Midbrain (tissue), 1 donor: ENCODE data around the gene BRK1.
"Not testable (repeated sequence)": the region's sequence is repeated elsewhere in the genome, so short reads cannot be mapped to it uniquely, and the experiment has no call there.

Experiments
- DNase-seq: peaks from one replicate; lab custom pipeline; 2025; lab: John Stamatoyannopoulos, UW

Gene BRK1

DNA sequence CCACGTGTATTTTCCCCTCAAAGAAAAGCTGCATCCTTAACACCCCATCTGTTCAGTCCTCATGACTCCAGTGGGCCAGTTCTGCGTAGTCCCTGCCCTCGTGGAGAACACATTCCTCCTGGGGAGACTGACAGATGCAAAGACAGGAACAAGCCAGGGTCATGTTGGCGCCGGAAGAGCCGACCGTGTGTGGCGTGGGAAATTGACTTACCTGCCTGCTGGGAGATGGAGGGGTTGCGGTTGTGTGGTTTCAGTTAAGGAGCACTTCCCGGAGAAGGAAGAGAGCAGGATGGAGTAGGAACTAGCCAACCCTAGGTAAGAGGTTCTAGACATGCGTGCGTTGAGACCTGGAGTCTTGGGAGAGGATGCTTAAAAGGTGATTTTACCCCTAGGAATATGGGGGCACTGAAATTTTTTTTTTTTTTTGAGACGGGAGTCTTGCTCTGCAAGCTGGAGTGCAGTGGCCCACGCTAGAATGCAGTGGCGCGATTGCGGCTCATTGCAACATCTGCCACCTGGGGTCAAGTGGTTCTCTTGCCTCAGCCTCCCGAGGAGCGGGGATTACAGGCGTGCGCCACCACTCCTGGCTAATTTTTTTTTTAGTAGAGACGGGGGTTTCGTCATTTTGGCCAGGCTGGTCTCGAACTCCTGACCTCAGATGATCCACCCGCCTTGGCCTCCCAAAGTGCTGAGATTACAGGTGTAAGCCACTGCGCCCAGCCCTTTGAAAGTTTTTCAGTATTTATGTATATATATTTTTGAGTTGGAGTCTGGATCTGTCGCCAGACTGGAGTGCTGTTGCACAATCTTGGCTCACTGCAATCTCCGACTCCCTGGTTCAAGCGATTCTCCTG, 27.5 kb downstream of the BRK1 start:
- DNase-seq, result no peak

DNA sequence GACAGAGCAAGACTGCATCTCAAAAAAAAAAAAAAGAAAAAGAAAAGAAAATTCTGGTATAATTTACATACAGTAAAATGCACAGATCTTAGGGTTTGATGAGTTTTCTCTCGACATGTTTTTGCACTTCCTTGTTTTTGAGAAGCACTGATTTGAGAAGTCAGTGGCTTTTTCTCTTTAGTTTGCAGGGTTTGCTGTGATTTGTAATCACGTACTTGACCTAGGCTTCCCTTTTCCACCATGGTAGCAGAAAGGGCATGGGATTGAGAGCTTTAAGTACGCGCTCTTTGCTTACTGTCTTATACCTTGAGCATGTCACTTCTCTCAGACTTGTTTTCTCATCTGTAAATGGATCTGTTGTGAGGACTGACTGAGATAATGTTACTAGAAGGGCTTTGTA, 30.2 kb downstream of the BRK1 start:
- no peak for DNase-seq

DNA sequence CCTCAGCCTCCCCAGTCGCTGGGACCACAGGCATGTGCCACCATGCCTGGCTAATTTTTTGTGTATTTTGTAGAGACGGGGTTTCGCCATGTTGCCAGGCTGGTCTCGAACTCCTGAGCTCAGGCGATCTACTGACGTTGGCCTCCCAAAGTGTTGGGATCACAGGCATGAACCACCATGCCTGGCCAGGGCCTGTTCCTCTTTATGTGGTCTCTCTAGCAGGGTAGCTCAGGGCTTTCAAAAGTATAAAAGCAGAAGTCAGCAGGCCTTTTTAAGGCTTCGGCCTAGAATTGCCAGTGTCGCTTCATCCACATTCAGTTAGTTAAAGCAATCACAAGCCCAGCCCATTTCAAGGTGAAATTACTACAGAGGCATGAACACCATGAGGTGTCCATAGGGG, 33.8 kb downstream of the BRK1 start:
- DNase-seq, result no peak

DNA sequence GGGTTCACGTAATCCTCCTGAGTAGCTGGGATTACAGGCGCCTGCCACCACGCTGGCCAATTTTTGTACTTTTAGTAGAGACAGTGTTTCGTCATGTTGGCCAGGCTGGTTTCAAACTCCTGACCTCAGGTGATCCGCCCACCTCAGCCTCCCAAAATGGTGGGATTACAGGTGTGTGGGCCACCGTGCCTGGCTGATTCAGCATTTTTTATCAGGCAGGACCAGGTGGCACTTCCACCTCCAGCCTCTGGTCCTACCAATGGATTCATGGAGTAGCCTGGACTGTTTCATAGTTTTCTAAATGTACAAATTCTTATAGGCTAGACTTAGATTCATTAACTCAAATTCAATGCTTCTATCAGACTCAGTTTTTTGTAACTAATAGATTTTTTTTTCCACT, 35.5 kb downstream of the BRK1 start:
- DNase-seq, result no peak

DNA sequence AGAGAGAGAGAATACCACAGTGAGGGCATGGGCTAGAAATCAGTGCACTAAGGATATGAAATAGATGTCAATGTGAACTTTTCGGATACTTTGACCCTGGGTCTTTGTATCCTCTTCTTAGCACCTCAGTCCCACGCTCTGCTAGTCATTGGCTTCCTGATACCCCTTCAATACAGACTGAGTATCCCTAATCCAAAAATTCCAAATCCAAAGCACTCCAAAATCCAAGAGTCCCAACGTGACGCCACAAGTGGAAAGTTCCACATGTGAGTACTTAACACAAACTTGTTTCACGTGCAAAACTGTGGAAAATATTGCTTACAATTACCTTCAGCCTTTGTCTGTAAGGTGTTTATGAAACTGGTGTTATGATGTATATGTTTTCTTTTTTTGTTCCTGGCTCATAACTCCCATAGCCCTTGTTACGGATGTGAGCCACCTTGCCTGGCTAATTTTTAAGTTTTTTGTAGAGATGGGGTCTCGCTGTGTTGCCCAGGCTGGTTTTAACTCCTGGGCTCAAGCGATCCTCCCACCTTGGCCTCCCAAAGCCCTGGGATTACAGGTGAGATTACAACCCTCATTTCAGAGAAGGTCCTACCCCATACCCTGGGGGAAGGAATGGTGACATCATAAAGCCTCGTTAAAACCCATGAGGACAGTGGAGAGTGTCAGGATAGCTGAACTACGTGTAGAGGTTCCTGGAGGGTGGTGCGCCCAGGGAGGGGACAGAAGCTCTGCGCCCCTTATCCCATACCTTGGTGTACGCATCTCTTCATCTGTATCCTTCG, 39.1 kb downstream of the BRK1 start:
- no peak for DNase-seq

DNA sequence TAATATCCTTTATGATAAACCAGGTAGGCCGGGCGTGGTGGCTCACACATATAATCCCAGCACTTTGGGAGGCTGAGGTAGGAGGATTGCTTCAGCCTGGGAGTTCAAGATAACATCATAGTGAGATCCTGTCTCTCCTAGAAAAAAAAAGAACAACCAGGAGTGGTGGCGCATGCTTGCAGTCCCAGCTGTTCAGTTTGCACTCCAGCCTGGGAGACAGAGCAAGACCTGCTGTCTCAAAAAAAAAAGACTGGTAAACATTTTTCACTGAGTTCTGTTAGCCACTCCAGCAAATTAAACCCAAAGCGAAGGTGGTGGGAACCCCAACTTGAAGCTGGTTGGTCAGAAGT, 39.6 kb downstream of the BRK1 start:
- DNase-seq, result no peak

DNA sequence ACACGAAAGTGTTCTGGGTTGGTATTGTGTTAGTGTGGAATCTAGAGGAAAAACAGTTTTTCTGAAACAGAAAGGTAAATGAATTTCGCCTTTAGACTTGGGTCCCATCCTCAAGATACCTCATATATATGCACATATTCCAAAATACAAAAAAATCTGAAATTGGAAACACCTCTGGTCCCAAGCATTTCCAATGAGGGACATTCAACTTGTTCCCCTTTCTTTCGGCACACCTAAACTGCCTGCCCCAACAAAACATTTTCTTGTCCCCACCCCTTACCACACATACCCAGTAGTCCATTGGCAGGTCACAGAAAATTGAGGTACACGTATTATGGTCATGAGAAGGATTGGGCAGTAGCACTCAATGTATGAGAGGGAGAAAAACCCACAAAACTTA, 40.2 kb downstream of the BRK1 start:
- DNase-seq, result no peak

DNA sequence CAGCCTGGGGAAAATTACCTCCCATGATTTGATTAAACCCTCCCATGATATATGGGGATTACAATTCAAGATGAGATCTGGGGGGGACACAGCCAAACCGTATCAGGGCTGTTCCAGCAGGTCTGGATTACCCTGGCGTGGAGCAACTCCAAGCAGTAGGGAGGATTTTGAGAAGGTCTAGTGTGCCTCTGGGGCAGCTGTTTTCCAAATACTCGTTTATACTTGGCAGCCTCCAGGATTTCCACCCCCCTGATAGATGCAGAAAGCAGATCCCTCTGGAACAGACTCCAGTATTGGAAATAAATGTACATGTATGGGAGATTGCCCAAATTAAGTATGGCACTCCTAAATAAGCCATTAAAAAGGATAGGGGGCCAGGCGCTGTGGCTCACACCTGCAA, 41.6 kb downstream of the BRK1 start:
- no peak for DNase-seq

DNA sequence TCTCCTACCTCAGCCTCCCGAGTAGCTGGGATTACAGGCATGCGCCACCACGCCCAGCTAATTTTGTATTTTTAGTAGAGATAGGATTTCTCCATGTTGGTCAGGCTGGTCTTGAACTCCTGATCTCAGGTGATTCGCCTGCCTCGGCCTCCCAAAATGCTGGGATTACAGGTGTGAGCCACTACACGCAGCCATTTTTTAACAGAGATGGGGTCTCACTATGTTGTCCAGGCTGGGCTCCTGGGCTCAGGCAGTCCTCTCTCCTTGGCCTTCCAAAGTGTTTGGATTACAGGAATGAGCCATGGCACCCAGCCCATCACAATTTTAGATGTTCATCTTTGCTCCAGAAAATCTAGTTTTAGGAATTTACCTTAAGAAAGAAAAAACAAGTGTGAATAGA, 43.1 kb downstream of the BRK1 start:
- not testable (repeated sequence) for DNase-seq

DNA sequence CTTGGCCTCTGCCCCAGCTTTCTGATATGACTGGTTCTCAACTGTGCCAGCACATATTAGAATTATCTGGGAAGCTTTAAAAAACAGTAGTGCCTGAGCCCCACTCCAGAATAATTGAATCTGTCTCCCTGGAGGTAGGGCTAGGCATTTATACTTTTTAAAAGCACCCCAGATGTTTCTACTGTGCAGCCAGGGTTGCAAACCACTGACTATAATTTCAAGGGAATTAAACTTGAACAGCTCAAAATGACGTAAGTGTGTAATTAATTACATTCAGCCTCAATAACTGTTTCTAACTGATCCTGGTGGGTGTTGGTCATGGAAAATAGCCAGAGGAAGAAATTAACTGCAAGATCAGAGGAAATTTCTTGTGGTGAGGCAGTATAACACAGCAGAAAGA, 44.9 kb downstream of the BRK1 start:
- DNase-seq, result no peak

DNA sequence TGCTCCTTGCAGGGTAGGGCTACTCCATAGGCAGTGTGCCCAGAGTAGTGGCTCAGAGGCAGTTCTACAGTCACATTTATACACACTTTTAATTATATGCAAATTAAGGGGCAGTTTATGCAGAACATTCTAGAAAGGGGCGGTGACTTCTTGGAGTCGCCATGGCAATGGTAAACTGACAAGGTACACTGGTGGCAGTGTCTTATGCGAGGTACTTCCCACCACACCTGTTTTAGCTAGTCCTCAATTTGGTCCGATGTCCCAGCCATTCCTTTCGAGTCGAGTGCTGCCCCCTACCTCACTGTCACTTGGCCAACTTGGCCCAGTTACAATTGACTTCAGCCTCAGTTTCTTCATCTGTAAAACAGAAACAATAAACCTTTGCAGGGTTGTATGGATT, 45.5 kb downstream of the BRK1 start:
- DNase-seq, result no peak

DNA sequence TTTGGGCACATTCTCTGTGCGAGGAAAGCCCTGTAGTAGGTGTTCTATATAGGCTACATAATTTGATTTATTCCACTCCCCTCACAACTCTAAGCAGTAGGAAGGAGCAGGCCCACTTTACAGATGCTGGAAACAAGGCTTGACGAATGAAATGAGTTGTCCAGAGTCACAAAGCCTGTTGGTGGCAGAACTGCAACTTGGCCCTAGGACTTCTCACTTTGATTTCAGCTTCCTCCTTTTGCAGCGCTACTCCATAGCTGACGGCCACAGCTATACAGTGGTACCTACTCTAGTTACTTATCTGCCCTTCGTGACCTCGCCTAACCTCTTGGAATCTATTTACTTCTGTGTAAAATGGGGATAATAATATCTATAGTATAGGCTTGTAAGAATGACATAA, 46.7 kb downstream of the BRK1 start:
- DNase-seq, result no peak

DNA sequence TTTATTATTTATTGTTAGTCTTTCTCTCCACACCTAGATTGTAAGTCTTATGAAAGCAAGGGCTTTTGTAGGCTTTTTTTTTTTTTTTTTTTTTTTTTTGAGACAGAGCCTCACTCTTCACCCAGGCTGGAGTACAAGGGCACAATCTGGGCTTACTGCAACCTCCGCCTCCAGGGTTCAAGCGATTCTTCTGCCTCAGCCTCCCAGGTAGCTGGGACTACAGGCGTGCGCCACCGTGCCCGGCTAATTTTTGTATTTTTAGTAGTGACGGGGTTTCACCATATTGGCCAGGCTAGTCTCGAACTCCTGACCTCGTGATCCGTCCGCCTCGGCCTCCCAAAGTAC, 48.7 kb downstream of the BRK1 start:
- not testable (repeated sequence) for DNase-seq

DNA sequence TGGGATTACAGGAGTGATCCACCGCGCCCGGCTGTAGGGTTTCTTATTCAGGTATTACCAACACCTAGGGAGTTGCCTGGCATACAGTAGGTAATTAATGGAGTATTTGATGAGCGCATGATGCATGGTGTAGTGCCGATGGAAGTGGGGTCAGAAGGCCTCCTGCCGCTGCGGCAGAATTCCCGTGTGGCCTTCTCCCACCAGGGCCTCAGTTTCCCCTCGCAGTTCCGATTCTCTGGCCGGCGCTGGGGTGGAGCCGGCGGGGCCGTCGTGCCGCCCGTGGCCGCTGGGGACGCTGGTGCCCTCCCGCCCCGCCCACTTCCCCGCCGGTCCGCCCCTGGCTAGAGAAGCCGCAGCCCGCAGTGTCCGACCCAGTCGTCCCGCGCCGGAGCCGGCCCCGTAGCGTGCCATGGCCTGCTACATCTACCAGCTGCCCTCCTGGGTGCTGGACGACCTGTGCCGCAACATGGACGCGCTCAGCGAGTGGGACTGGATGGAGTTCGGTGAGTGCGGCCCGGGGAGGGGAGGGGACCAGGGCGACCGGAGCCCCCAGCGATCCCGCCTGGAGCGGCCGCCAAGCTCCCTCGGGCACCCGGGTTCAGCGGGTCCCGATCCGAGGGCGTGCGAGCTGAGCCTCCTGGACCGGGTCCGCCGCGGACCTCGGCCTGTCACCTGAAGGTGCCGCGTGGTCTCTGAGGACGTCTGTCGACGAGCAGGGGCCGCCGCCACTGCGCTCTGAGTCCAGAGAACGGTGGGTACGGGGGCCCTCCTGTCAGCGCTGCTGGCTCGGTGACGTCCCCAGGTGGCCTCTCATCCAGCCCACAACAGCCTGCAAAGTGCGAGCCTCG, 49.3 kb downstream of the BRK1 start, which contains the start of gene IRAK2:
Gene IRAK2 (plus strand): TSS at position 374 of the 848 bp plus-strand sequence. CDS start 36 bp downstream, at position 410.
- peak; percentile 60 for DNase-seq

DNA sequence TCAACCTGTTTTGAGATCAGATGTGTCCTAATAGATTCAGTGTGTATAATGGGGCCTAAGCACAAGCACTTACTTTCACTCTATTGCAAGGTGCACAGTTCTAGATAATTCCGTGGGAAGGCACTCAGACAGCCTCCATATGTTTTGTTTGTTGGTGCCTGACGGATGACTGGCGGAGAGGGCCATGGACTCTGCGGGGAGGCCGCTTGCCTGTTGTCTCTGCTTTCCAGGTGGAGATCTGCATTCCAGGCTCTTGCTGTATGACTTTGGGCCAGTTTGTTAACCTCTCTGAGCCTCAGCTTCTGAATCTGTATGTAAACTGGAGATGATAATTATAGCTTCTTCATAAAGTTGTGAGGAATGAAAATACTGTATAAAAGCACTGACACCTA, 50.7 kb downstream of the BRK1 start:
- no peak for DNase-seq

DNA sequence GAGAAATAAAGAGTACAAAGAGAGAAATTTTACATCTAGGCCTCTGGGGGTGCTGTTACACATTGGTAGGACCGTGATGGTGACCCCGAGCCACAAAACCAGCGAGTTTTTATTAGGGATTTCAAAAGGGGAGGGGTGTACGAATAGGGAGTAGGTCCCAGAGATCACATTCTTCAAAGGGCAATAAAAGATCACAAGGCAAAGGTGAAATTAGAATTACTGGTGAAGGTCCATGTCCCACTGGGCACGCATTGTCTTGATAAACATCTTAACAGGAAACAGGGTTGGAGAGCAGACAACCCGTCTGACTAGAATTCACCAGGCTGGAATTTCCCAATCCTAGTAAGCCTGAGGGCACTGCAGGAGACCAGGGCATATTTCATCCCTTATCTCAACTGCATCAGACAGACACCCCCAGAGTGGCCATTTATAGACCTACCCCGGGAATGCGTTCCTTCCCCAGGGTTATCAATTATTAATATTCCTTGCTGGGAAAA, 53.6 kb downstream of the BRK1 start:
- DNase-seq, result no peak

DNA sequence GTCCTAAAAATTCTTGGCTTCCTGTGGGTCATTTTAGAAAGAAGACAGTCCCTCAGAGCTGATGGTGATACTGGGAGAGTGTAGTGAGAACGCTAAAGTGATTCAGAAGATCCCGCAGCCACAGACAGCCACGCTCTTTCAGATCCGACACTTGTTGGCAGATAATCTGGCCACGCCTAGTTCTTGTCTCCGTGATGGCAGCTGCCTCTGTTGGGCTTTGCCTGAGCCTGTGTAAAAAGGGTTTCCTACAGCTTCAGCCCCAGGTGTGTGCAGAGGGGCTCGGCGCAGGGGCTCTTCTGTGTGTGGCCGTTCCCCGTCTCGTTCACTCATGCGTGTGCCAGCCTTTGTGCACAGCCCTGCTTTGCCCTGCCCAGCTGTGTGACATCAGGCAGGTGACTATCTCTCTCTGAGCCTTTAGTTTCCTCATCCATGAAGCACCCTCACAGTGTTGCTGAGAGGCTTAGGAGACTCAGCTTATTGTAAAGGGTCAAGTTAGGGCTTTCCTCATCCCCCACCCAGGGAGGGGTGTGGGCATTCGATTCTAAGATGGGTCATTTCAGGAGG, 55.5 kb downstream of the BRK1 start:
- no peak for DNase-seq

DNA sequence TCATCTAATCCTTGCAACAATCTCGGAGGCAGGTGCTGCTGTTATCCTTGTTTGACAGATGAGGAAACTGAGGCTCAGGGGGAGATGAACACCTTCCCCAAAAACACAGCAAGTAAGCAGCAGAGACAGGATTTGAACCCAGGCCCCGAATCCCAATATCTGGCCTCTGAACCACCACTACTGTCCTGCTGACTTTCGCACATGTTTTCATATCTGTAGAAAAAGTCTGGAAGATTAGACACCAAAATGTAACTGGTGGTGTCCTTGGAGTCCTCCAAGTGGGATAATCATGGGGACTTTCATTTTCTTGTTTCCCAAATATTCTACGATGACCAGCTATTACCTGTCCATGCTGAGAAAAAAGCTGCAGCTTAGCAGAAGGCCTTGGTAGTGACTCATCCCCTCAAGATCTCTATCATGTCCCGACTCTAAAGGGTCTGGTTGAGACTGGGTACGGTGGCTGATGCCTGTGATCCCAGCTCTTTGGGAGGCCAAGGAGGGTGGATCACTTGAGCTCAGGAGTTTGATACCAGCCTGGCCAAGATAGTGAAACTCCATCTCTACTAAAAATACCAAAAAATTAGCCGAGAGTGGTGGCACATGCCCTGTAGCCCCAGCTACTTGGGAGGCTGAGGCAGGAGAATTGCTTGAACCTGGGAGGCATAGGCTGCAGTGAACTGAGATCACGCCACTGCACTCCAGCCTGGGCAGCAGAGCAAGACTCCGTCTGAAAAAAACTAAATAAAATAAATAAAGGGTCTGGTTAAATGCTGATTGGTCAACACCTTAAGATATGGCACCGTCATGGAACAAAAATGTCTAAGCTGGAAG, 57.8 kb downstream of the BRK1 start:
- DNase-seq, result no peak

DNA sequence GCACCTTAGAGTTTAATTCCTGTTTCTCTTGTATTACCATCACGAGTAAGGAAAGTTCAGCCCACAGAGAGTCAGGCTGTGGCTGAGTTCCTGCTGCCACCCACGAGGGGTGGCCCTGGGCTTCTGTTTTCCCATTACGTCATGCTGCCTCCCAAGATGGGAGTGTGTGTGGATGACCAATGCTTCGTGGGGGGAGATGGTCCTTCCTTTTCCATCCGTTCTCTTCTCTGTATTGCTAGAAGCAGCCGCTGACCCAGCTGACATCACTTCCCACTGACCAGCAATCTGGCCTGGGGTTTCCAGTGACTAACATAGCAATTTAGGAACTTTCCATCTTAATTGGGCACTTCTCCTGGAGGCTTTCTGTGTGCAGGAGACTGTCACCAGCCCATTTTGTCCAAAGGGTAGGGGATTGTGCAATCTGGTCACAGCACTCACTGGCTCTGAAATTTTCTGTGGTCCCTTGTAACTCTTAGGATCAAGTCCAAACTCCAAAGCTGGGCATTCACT, 58.5 kb downstream of the BRK1 start:
- peak; percentile 39 for DNase-seq

DNA sequence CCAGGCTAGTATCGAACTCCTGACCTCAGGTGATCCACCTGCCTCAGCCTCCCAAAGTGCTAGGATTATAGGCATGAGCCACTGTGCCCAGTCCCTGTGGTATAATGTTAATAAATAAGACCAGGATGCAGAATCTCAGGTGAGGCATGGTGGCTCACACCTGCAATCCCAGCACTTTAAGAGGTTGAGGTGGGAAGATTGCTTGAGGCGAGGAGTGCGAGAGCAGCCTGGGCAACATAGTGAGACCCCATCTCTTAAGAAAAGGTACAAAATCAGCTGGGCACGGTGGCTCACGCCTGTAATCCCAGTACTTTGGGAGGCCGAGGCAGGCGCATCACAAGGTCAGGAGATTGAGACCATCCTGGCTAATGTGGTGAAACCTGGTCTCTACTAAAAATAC, 59.9 kb downstream of the BRK1 start:
- DNase-seq, result not testable (repeated sequence)

DNA sequence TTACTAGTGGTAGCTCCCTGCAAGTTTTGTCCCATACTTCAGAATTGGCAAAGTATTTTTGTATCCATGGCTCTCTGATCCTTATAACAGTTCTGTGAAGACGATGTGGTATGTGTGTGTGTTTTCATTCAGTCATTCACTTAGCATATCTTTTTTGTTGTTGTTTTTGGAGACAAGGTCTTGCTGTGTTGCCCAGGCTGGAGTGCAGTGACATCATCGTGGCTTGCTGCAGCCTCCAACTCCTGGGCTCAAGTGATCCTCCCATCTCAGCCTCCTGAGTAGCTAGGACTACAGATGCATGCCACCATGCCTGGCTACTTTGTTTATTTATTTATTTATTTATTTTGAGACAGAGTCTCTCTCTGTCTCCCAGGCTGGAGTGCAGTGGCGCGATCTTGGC, 60.7 kb downstream of the BRK1 start:
- not testable (repeated sequence) for DNase-seq
